ENCODE results near the gene PDZD2. TPM values are rescaled to one million over a fixed set of nuclear protein-coding genes. Genes with fewer than 3 reads are reported as not detected.
A peak's percentile ranks its signal among the peaks of the same experiment; 100 is the strongest.

PDZD2 gene
- total RNA-seq, 1 donor from 2014 or later: 4.3 TPM

- no peaks in the 10 kb centered on the region for H3K9me3 Mint-ChIP-seq
- TF ChIP-seq CTCF (conservative IDR thresholded peaks at IDR 0.05): no peak
- no peak overlapping the region for H3K4me3 Mint-ChIP-seq
- H3K4me1 Mint-ChIP-seq (ENCODE audit: unreplicated experiment): peaks cover 3% of the 10 kb centered on the region
- H3K36me3 Mint-ChIP-seq: peaks cover 5% of the 10 kb centered on the region
- H3K27ac Mint-ChIP-seq: no peak overlapping the region
- DNase-seq (ENCODE audit: extremely low spot score, unreplicated experiment): no peak
- no peaks in the 10 kb centered on the region for H3K27me3 Mint-ChIP-seq
These were observed 451.3 kb downstream of the PDZD2 start for GRCh38 chr5:32090026-32090754.

DNA sequence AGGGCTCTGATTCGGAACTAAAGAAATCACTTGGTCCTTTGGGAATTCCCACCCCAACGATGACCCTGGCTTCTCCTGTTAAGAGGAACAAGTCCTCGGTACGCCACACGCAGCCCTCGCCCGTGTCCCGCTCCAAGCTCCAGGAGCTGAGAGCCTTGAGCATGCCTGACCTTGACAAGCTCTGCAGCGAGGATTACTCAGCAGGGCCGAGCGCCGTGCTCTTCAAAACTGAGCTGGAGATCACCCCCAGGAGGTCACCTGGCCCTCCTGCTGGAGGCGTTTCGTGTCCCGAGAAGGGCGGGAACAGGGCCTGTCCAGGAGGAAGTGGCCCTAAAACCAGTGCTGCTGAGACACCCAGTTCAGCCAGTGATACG lies 451.8 kb downstream of the PDZD2 start:
- H3K4me3 Mint-ChIP-seq: no peak overlapping the region
- TF ChIP-seq CTCF (conservative IDR thresholded peaks at IDR 0.05): no peak
- H3K27me3 Mint-ChIP-seq: no peaks in the 10 kb centered on the region
- DNase-seq (ENCODE audit: extremely low spot score, unreplicated experiment): no peak
- peaks cover 5% of the 10 kb centered on the region for H3K36me3 Mint-ChIP-seq
- no peak overlapping the region for H3K27ac Mint-ChIP-seq
- H3K4me1 Mint-ChIP-seq (ENCODE audit: unreplicated experiment): peaks cover 3% of the 10 kb centered on the region
- H3K9me3 Mint-ChIP-seq: no peaks in the 10 kb centered on the region

DNA sequence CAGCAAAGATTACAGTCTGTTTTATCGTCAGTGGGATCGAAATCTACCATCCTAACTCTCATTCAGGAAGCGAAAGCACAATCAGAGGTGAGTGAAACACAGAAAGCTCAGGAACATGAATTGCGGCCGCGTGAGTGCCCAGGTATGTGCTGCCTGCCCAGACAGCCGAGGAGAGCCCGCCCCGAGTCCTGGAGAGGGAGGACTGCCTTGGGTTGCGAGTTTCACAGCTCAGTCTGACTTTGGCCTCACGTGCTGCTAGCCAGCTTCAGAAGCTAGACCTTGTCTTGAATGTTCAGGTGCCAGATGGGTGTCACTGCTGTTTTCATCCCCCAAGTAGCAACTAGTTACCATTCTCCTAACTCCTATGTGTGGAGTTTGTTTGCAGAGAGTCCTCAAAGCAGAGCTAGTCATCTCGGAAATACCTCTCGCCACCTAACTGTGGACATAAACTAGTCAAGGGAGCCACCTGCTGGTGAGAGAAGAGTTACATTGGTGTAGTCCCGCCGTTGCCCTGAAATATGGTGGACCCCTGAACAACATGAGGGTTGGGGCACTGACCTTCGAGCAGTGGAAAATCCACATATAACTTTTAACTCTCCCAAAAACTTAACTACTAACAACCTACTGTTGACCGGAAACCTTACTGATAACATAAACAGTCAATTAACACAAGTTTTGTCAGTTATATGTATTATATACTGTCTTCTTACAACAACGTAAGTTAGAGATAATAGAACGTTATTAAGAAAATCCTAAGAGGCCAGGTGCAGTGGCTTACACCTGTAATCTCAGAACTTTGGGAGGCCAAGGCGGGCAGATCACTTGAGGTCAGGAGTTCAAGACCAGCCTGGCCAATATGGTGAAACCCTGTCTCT lies 454.2 kb downstream of the PDZD2 start:
- H3K36me3 Mint-ChIP-seq: peaks cover 12% of the 10 kb centered on the region
- DNase-seq (ENCODE audit: extremely low spot score, unreplicated experiment): no peak
- peak overlapping the region; percentile 11 for H3K27ac Mint-ChIP-seq
- H3K4me1 Mint-ChIP-seq (ENCODE audit: unreplicated experiment): peaks cover 13% of the 10 kb centered on the region
- no peak overlapping the region for H3K4me3 Mint-ChIP-seq
- H3K9me3 Mint-ChIP-seq: no peaks in the 10 kb centered on the region
- no peaks in the 10 kb centered on the region for H3K27me3 Mint-ChIP-seq
- TF ChIP-seq CTCF (conservative IDR thresholded peaks at IDR 0.05): peak; percentile 86

DNA sequence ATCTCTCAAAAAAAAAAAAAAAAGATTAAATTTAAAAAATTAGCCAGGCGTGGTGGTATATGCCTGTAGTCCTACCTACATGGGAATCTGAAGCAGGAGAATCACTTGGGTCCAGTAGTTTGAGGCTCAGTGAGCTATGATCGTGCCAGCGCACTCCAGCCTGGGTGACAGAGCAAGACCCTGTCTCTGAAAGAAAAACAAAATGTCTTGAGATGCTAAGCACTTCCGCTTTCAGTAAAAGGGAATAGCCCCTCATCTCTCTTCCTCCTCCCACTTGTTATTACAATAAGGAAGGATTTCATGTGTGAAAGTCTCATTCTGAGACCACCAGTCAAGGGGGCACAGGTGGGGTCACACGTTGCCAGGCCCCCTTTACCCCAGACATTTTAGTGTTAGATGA lies 455.8 kb downstream of the PDZD2 start:
- DNase-seq (ENCODE audit: extremely low spot score, unreplicated experiment): no peak
- H3K27me3 Mint-ChIP-seq: no peaks in the 10 kb centered on the region
- H3K4me1 Mint-ChIP-seq (ENCODE audit: unreplicated experiment): peaks cover 23% of the 10 kb centered on the region
- H3K27ac Mint-ChIP-seq: no peak overlapping the region
- H3K4me3 Mint-ChIP-seq: no peak overlapping the region
- peaks cover 19% of the 10 kb centered on the region for H3K36me3 Mint-ChIP-seq
- no peaks in the 10 kb centered on the region for H3K9me3 Mint-ChIP-seq
- no peak for TF ChIP-seq CTCF (conservative IDR thresholded peaks at IDR 0.05)

DNA sequence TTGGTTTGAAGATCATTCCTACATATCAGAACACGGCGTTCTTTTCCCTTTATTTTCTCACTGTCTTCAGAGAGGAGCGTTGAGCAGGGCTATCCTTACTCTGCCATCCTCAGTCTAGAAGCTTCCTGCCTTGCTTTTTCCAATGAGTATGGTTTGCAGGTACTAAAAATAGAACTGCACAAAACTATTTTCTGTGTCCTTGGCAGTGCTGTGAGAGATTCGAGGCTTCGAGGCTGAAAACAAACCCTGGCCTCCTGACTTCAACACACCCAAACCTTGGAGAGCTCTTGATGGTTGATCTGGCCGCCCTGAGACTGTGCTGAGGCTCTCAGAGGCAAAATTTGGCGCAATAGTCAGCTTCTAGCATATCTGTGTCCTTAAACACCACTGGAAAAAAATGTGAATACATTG lies 456.3 kb downstream of the PDZD2 start:
- Mint-ChIP-seq H3K4me3 (no peak overlapping the region), H3K4me1 (ENCODE audit: unreplicated experiment) (peaks cover 29% of the 10 kb centered on the region), H3K9me3 (no peaks in the 10 kb centered on the region), H3K36me3 (peaks cover 19% of the 10 kb centered on the region), H3K27me3 (no peaks in the 10 kb centered on the region), H3K27ac (no peak overlapping the region)
- DNase-seq (ENCODE audit: extremely low spot score, unreplicated experiment): no peak
- no peak for TF ChIP-seq CTCF (conservative IDR thresholded peaks at IDR 0.05)
